CD4-positive, alpha-beta T cell treated with Interleukin-4 for 1 hour (primary cell): ENCODE measurements around the gene GINS1.

Experiments
- DNase-seq, 2 donors: peaks; one replicate each; pipeline ENCODE4 v3.0.0-alpha.2; 2020 to 2022

The GINS1 gene

GRCh38 chr20:25478889-25479568, 71.6 kb downstream of the GINS1 start:
- no peak for DNase-seq

- no peak for DNase-seq
These were observed 72.2 kb downstream of the GINS1 start for GRCh38 chr20:25479638-25480037.

- DNase-seq, result no peak
These were observed 72.7 kb downstream of the GINS1 start for GRCh38 chr20:25480156-25480555.

- no peak for DNase-seq
These were observed 73.3 kb downstream of the GINS1 start for GRCh38 chr20:25480797-25481196.

GRCh38 chr20:25481235-25481917, 73.9 kb downstream of the GINS1 start:
- no peak for DNase-seq

GRCh38 chr20:25481918-25482253, 74.4 kb downstream of the GINS1 start:
- DNase-seq, result no peak

- no peak for DNase-seq
These were observed 76.1 kb downstream of the GINS1 start for GRCh38 chr20:25483431-25484132.

- DNase-seq, result no peak
These were observed 76.9 kb downstream of the GINS1 start for GRCh38 chr20:25484224-25484846.

GRCh38 chr20:25484911-25485511, 77.5 kb downstream of the GINS1 start:
- DNase-seq, result no peak

GRCh38 chr20:25485872-25486271, 78.4 kb downstream of the GINS1 start:
- DNase-seq, result no peak

GRCh38 chr20:25486377-25486776, 78.9 kb downstream of the GINS1 start:
- DNase-seq, result no peak

- DNase-seq, result no peak
These were observed 79.8 kb downstream of the GINS1 start for GRCh38 chr20:25487306-25487705.

- DNase-seq, result no peak
These were observed 80.5 kb downstream of the GINS1 start for GRCh38 chr20:25487975-25488374.

GRCh38 chr20:25489221-25489871, 81.9 kb downstream of the GINS1 start:
- DNase-seq, result no peak

GRCh38 chr20:25490656-25491445, 83.4 kb downstream of the GINS1 start:
- no peak for DNase-seq

GRCh38 chr20:25491446-25492038, 84.1 kb downstream of the GINS1 start:
- no peak for DNase-seq

GRCh38 chr20:25493137-25493536, 85.7 kb downstream of the GINS1 start:
- no peak for DNase-seq

GRCh38 chr20:25493748-25494505, 86.5 kb downstream of the GINS1 start:
- no peak for DNase-seq

- DNase-seq, result no peak
These were observed 87.2 kb downstream of the GINS1 start for GRCh38 chr20:25494506-25495188.

GRCh38 chr20:25495189-25495824, 87.8 kb downstream of the GINS1 start:
- no peak for DNase-seq
